ENCODE measurements around the gene CCDC97. TPM values are rescaled to one million over a fixed set of nuclear protein-coding genes. Genes with fewer than 3 reads are reported as not detected.

CCDC97 gene
- total RNA-seq, 1 experiment from 2014 or later = 31.4 TPM

DNA sequence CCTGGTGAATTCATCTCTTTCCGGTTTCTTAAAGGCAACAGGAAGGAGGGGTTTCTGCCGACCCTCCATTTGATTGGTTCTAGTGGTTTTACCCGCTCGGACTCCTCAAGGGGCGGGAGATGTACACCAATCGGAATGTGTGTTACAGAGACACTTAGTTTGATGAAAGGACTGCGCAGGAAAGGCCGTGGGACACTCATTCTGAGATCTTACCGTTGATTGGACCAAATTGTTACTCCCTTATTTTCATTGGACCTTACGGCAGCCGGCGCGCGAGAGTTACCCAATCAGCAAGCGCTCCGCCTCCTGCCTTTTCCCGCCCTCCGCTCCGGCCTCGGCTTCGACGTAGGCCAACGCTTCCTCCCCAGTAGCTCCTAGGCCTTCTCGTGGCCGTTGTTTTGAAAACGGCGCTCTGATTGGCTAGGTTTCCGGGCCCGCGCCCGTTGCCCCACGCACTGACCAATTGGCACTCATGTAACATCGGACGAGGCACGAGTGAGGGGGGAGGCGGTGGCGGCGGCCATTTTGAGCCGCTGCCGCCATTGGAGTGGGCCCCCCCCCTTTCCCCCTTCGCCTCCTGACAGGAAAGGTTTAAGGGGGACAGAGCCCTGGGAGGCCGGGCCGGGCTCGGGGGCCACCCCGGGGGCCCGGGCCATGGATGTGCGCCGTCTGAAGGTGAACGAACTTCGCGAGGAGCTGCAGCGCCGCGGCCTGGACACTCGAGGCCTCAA is 46.0 kb upstream of the CCDC97 start, which contains the start of gene HNRNPUL1 (continued):
- TF ChIP-seq ZNF396 (CRISPR knock-in tag; IDR thresholded peaks at IDR 0.05; ENCODE audit: borderline replicate concordance) (no peak), ZNF121 (CRISPR knock-in tag; IDR thresholded peaks at IDR 0.05) (no peak), ZBTB21 (CRISPR knock-in tag; IDR thresholded peaks at IDR 0.05; ENCODE audit: borderline replicate concordance) (no peak), TEAD1 (CRISPR knock-in tag; IDR thresholded peaks at IDR 0.05) (peak; percentile 71), FOXJ3 (CRISPR knock-in tag; IDR thresholded peaks at IDR 0.05; ENCODE audit: borderline replicate concordance) (no peak), OVOL2 (CRISPR knock-in tag; IDR thresholded peaks at IDR 0.05; ENCODE audit: borderline replicate concordance) (no peak), NR2C2 (CRISPR knock-in tag; IDR thresholded peaks at IDR 0.05) (no peak), ESRRA (CRISPR knock-in tag; IDR thresholded peaks at IDR 0.05; ENCODE audit: borderline replicate concordance) (no peak), ZNF219 (CRISPR knock-in tag; IDR thresholded peaks at IDR 0.05; ENCODE audit: borderline replicate concordance) (no peak), NFATC4 (CRISPR knock-in tag; IDR thresholded peaks at IDR 0.05) (no peak), TEAD4 (CRISPR knock-in tag; IDR thresholded peaks at IDR 0.05) (no peak), ETV6 (CRISPR knock-in tag; IDR thresholded peaks at IDR 0.05) (peak; percentile 83), TP53 (CRISPR knock-in tag; IDR thresholded peaks at IDR 0.05) (no peak), FOXP1 (CRISPR knock-in tag; IDR thresholded peaks at IDR 0.05; ENCODE audit: borderline replicate concordance) (peak; percentile 62; the same call in 1 of the 2 replicates), TCF7 (CRISPR knock-in tag; IDR thresholded peaks at IDR 0.05; ENCODE audit: low read depth) (no peak)
- TF ChIP-seq, protein P1, sequence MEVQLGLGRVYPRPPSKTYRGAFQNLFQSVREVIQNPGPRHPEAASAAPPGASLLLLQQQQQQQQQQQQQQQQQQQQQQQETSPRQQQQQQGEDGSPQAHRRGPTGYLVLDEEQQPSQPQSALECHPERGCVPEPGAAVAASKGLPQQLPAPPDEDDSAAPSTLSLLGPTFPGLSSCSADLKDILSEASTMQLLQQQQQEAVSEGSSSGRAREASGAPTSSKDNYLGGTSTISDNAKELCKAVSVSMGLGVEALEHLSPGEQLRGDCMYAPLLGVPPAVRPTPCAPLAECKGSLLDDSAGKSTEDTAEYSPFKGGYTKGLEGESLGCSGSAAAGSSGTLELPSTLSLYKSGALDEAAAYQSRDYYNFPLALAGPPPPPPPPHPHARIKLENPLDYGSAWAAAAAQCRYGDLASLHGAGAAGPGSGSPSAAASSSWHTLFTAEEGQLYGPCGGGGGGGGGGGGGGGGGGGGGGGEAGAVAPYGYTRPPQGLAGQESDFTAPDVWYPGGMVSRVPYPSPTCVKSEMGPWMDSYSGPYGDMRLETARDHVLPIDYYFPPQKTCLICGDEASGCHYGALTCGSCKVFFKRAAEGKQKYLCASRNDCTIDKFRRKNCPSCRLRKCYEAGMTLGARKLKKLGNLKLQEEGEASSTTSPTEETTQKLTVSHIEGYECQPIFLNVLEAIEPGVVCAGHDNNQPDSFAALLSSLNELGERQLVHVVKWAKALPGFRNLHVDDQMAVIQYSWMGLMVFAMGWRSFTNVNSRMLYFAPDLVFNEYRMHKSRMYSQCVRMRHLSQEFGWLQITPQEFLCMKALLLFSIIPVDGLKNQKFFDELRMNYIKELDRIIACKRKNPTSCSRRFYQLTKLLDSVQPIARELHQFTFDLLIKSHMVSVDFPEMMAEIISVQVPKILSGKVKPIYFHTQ (CRISPR knock-in tag; IDR thresholded peaks at IDR 0.05) = no peak
- TF ChIP-seq, protein P2, sequence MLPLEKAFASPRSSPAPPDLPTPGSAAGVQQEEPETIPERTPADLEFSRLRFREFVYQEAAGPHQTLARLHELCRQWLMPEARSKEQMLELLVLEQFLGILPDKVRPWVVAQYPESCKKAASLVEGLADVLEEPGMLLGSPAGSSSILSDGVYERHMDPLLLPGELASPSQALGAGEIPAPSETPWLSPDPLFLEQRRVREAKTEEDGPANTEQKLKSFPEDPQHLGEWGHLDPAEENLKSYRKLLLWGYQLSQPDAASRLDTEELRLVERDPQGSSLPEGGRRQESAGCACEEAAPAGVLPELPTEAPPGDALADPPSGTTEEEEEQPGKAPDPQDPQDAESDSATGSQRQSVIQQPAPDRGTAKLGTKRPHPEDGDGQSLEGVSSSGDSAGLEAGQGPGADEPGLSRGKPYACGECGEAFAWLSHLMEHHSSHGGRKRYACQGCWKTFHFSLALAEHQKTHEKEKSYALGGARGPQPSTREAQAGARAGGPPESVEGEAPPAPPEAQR (CRISPR knock-in tag; IDR thresholded peaks at IDR 0.05) = no peak
- TF ChIP-seq, protein P3, sequence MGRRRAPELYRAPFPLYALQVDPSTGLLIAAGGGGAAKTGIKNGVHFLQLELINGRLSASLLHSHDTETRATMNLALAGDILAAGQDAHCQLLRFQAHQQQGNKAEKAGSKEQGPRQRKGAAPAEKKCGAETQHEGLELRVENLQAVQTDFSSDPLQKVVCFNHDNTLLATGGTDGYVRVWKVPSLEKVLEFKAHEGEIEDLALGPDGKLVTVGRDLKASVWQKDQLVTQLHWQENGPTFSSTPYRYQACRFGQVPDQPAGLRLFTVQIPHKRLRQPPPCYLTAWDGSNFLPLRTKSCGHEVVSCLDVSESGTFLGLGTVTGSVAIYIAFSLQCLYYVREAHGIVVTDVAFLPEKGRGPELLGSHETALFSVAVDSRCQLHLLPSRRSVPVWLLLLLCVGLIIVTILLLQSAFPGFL (CRISPR knock-in tag; IDR thresholded peaks at IDR 0.05; ENCODE audit: borderline replicate concordance) = no peak
- TF ChIP-seq, protein P4, sequence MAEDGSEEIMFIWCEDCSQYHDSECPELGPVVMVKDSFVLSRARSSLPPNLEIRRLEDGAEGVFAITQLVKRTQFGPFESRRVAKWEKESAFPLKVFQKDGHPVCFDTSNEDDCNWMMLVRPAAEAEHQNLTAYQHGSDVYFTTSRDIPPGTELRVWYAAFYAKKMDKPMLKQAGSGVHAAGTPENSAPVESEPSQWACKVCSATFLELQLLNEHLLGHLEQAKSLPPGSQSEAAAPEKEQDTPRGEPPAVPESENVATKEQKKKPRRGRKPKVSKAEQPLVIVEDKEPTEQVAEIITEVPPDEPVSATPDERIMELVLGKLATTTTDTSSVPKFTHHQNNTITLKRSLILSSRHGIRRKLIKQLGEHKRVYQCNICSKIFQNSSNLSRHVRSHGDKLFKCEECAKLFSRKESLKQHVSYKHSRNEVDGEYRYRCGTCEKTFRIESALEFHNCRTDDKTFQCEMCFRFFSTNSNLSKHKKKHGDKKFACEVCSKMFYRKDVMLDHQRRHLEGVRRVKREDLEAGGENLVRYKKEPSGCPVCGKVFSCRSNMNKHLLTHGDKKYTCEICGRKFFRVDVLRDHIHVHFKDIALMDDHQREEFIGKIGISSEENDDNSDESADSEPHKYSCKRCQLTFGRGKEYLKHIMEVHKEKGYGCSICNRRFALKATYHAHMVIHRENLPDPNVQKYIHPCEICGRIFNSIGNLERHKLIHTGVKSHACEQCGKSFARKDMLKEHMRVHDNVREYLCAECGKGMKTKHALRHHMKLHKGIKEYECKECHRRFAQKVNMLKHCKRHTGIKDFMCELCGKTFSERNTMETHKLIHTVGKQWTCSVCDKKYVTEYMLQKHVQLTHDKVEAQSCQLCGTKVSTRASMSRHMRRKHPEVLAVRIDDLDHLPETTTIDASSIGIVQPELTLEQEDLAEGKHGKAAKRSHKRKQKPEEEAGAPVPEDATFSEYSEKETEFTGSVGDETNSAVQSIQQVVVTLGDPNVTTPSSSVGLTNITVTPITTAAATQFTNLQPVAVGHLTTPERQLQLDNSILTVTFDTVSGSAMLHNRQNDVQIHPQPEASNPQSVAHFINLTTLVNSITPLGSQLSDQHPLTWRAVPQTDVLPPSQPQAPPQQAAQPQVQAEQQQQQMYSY (CRISPR knock-in tag; IDR thresholded peaks at IDR 0.05) = no peak
